WTC11 (cell line): ENCODE results near the gene MORC2.

Experiments used
- CREB1 ChIP-seq: sonication (generic); formaldehyde crosslinking; IDR thresholded peaks from 2 replicates; pipeline ENCODE4 v1.8.0; 2023; ENCODE audit warnings: mild to moderate bottlenecking, missing genetic modification reagents
- CTCF ChIP-seq: fragments of 200-600 bp; IDR thresholded peaks from 2 replicates; pipeline ENCODE4 v1.8.0; 2022; ENCODE audit warnings: antibody characterized with exemption
- IRF2 ChIP-seq: sonication (generic); formaldehyde crosslinking; IDR thresholded peaks from 2 replicates; pipeline ENCODE4 v1.8.0; 2022; ENCODE audit warnings: low read depth, missing genetic modification reagents, borderline replicate concordance
- MAX ChIP-seq: sonication (generic); formaldehyde crosslinking; IDR thresholded peaks from 2 replicates; pipeline ENCODE4 v1.8.0; 2022; ENCODE audit warnings: mild to moderate bottlenecking, missing genetic modification reagents
- NR1H2 ChIP-seq: sonication (generic); formaldehyde crosslinking; IDR thresholded peaks from 2 replicates; pipeline ENCODE4 v1.9.0; 2021; ENCODE audit warnings: mild to moderate bottlenecking, moderate library complexity, missing genetic modification reagents
- NR2C2 ChIP-seq: sonication (generic); formaldehyde crosslinking; IDR thresholded peaks from 2 replicates; pipeline ENCODE4 v1.8.0; 2022; ENCODE audit warnings: mild to moderate bottlenecking, missing genetic modification reagents
- PRDM15 ChIP-seq: sonication (generic); formaldehyde crosslinking; IDR thresholded peaks from 2 replicates; pipeline ENCODE4 v1.8.0; 2022; ENCODE audit warnings: missing genetic modification reagents
- PREB ChIP-seq: sonication (generic); formaldehyde crosslinking; IDR thresholded peaks from 2 replicates; pipeline ENCODE4 v1.8.1; 2022; ENCODE audit warnings: mild to moderate bottlenecking, missing genetic modification reagents, moderate library complexity, borderline replicate concordance
- RORB ChIP-seq: fragments of 250-450 bp; sonication (Bioruptor Pico); IDR thresholded peaks from 2 replicates; pipeline ENCODE4 v1.9.0; 2021; ENCODE audit warnings: mild to moderate bottlenecking
- SMAD3 ChIP-seq: sonication (generic); formaldehyde crosslinking; IDR thresholded peaks from 2 replicates; pipeline ENCODE4 v1.8.0; 2022; ENCODE audit warnings: missing genetic modification reagents, mild to moderate bottlenecking, borderline replicate concordance
- TCF7 ChIP-seq: sonication (generic); formaldehyde crosslinking; IDR thresholded peaks from 2 replicates; pipeline ENCODE4 v1.8.0; 2022; ENCODE audit warnings: mild to moderate bottlenecking, low read depth, missing genetic modification reagents, moderate library complexity
- USF1 ChIP-seq: sonication (generic); formaldehyde crosslinking; IDR thresholded peaks from 2 replicates; pipeline ENCODE4 v1.8.0; 2022; ENCODE audit warnings: mild to moderate bottlenecking, missing genetic modification reagents
- USF2 ChIP-seq: sonication (generic); formaldehyde crosslinking; IDR thresholded peaks from 2 replicates; pipeline ENCODE4 v1.8.1; 2023; ENCODE audit warnings: mild to moderate bottlenecking, missing genetic modification reagents, moderate library complexity

GRCh38 chr22:30982512-30982911 lies 13.9 kb upstream of the MORC2 start:
- no peak for TF ChIP-seq NR1H2 (CRISPR knock-in tag)
- TF ChIP-seq CREB1 (CRISPR knock-in tag) = no peak
- TF ChIP-seq CTCF = no peak
- no peak for TF ChIP-seq IRF2
- no peak for TF ChIP-seq PREB (CRISPR knock-in tag)
- TF ChIP-seq USF1 (CRISPR knock-in tag) = no peak
- no peak for TF ChIP-seq USF2 (CRISPR knock-in tag)
- no peak for TF ChIP-seq PRDM15
- TF ChIP-seq SMAD3 (CRISPR knock-in tag) = no peak
- no peak for TF ChIP-seq NR2C2 (CRISPR knock-in tag)
- no peak for TF ChIP-seq RORB (CRISPR knock-in tag)
- TF ChIP-seq MAX (CRISPR knock-in tag) = no peak
- no peak for TF ChIP-seq TCF7 (CRISPR knock-in tag)
